Sigmoid colon (tissue), 7 donors: ENCODE results near the gene TOGARAM2. TPM values are rescaled to one million over a fixed set of nuclear protein-coding genes. Genes with fewer than 3 reads are reported as not detected.

Experiments
- DNase-seq: peaks from one replicate; pipeline ENCODE4 v3.0.0-alpha.2; 2019
- H3K27ac ChIP-seq, 4 donors: fragments of 200-600 bp; sonication (generic); one replicate each; pipeline ENCODE4 v1.5.1; 2016 to 2019; ENCODE audit warnings: mild to moderate bottlenecking in 1 of 4
- H3K27me3 ChIP-seq, 3 donors: fragments of 200-600 bp; sonication (generic); one replicate each; pipeline ENCODE4 v1.5.1; 2019; ENCODE audit warnings: mild to moderate bottlenecking in 1 of 3
- H3K36me3 ChIP-seq, 4 donors: fragments of 200-600 bp; sonication (generic); one replicate each; pipeline ENCODE4 v1.5.1; 2016 to 2019
- H3K4me1 ChIP-seq, 4 donors: fragments of 200-600 bp; sonication (generic); one replicate each; pipeline ENCODE4 v1.5.1; 2017 to 2019
- H3K4me3 ChIP-seq, 4 donors: fragments of 200-600 bp; sonication (generic); one replicate each; pipeline ENCODE4 v1.5.1; 2017 to 2019; ENCODE audit warnings: mild to moderate bottlenecking in 2 of 4, moderate library complexity in 1 of 4
- H3K9me3 ChIP-seq, 4 donors: fragments of 200-600 bp in 3 of 4; sonication (generic) in 3 of 4; one replicate each; pipeline versions ENCODE4 v1.5.1 to v1.6.1; 2013 to 2019
- EP300 ChIP-seq, 4 donors: sonication (generic); formaldehyde crosslinking; IDR thresholded peaks; one replicate each; pipeline ENCODE4 v1.6.1; 2017; ENCODE audit warnings: antibody characterized with exemption in 4 of 4
- POLR2A ChIP-seq, 2 donors: fragments of 450-650 bp; IDR thresholded peaks; one replicate each; pipeline ENCODE4 v1.6.1; 2016; ENCODE audit warnings: antibody characterized with exemption in 2 of 2, mild to moderate bottlenecking in 2 of 2, moderate library complexity in 2 of 2
- POLR2AphosphoS5 ChIP-seq, 4 donors: sonication (generic); formaldehyde crosslinking; IDR thresholded peaks; one replicate each; pipeline ENCODE4 v1.6.1; 2017; ENCODE audit warnings: antibody characterized with exemption in 4 of 4
- WGBS, 2 donors: extraction: QIAGEN DNeasy Blood & Tissue Kit; methylation state at CpG; one replicate each; pipeline ENCODE4 v1.1.7; 2013; 5-methylcytosine and 5-hydroxymethylcytosine counted together
- intact Hi-C: fragments of 100-400 bp; cut with DNase I; formaldehyde crosslinking; loops from one replicate; pipeline ENCODE4 v1.15.1; 2023
- polyA plus RNA-seq, 3 donors: library from polyadenylated mRNA; stranded (reverse); fragments of 200-250 nt; gene quantifications; one replicate each; pipeline ENCODE4 v1.2.3, GENCODE V29; 2013
- total RNA-seq, 4 donors: library from RNA; depleted of rRNA; stranded (reverse); fragments of >200 nt; gene quantifications; one replicate each; pipeline ENCODE4 v1.1.0, GENCODE V29; 2016
- TF ChIP-seq, protein P1 (sequence below), 4 experiments: fragments of 450-650 bp in 3 of 4; fragments of 200-600 bp in 1 of 4; IDR thresholded peaks; one replicate each; pipeline ENCODE4 v1.5.1; 2016 to 2019; ENCODE audit warnings: antibody characterized with exemption in 4 of 4, mild to moderate bottlenecking in 3 of 4, moderate library complexity in 2 of 4
- donor health status: healthy with polysubstance abuse.
- donor health status: Bipolar disorder and iron deficiency.
- donor health status: healthy.

Gene TOGARAM2
- total and polyA plus RNA-seq, 7 donors = 0.23 to 3.2 (median 0.82) TPM; not detected in 2

DNA sequence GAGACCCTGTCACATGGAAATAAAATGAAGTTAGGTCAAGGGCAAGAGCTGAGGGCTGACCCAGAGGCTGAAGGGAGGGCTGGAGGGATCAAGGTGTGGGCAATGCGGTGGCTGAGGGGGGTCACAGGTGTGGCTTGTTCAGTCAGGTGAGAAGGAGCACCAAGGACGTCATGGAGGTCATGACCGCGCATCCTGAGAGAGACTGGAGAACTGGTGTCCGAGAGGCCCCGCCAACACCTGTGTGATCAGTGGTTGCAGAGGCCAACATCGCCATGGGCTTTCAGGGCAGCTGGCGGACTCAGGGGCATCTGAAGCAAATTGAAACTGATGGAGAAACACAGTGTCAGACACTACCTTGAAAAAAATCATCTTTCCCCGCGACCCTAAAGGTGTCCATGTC, 13.0 kb downstream of the TOGARAM2 start:
- no peaks in the 10 kb centered on the region for H3K36me3 ChIP-seq
- no peak overlapping the region for H3K4me3 ChIP-seq
- DNase-seq = no peak
- intact Hi-C loops = no loop called here
- no peaks in the 10 kb centered on the region for H3K9me3 ChIP-seq
- WGBS, 2 donors = 89 to 94% methylated on average over 10 of the region's 10 CpGs
- H3K27me3 ChIP-seq = no peaks in the 10 kb centered on the region
- TF ChIP-seq, protein P1, sequence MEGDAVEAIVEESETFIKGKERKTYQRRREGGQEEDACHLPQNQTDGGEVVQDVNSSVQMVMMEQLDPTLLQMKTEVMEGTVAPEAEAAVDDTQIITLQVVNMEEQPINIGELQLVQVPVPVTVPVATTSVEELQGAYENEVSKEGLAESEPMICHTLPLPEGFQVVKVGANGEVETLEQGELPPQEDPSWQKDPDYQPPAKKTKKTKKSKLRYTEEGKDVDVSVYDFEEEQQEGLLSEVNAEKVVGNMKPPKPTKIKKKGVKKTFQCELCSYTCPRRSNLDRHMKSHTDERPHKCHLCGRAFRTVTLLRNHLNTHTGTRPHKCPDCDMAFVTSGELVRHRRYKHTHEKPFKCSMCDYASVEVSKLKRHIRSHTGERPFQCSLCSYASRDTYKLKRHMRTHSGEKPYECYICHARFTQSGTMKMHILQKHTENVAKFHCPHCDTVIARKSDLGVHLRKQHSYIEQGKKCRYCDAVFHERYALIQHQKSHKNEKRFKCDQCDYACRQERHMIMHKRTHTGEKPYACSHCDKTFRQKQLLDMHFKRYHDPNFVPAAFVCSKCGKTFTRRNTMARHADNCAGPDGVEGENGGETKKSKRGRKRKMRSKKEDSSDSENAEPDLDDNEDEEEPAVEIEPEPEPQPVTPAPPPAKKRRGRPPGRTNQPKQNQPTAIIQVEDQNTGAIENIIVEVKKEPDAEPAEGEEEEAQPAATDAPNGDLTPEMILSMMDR (IDR thresholded peaks at IDR 0.05) = no peak
- TF ChIP-seq POLR2AphosphoS5 (IDR thresholded peaks at IDR 0.05) = no peak
- no peak for TF ChIP-seq POLR2A (IDR thresholded peaks at IDR 0.05)
- TF ChIP-seq EP300 (IDR thresholded peaks at IDR 0.05) = no peak
- peaks cover 0 to 67% (median 52%) of the 10 kb centered on the region in 4 donors for H3K4me1 ChIP-seq
- H3K27ac ChIP-seq = peak overlapping the region in 3 of 4 donors; percentile 56 to 84 (median 81)

DNA sequence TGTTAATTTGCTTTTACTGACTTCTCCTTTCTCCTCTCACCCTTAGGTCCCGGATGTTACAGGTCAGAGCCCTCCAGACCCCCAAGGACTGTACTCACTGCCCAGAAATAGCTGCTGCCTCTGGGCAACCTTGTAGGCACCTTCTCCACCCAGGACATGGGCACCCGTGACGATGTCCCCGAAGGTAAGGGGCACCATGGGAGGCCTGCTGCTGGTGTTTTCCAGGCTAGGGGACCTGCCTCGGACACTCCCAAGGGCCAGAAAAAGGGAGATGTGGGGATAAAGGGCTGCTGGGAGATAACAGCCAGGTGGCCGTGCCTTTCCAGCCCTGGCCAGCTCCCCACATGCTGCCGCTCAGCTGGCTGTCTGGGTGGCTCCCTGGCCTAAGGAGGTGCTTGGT, 13.6 kb downstream of the TOGARAM2 start:
- no peak overlapping the region for H3K4me3 ChIP-seq
- 82 to 91% methylated on average over 7 of the region's 7 CpGs for WGBS, 2 donors
- H3K27ac ChIP-seq = peak overlapping the region in 1 of 4 donors; percentile 16
- no peaks in the 10 kb centered on the region for H3K36me3 ChIP-seq
- TF ChIP-seq, protein P1 (IDR thresholded peaks at IDR 0.05) = no peak
- no peak for TF ChIP-seq POLR2A (IDR thresholded peaks at IDR 0.05)
- no peak for TF ChIP-seq EP300 (IDR thresholded peaks at IDR 0.05)
- H3K9me3 ChIP-seq = no peaks in the 10 kb centered on the region
- peaks cover 0 to 61% (median 47%) of the 10 kb centered on the region in 4 donors for H3K4me1 ChIP-seq
- no peaks in the 10 kb centered on the region for H3K27me3 ChIP-seq
- intact Hi-C loops = no loop called here
- DNase-seq = no peak

DNA sequence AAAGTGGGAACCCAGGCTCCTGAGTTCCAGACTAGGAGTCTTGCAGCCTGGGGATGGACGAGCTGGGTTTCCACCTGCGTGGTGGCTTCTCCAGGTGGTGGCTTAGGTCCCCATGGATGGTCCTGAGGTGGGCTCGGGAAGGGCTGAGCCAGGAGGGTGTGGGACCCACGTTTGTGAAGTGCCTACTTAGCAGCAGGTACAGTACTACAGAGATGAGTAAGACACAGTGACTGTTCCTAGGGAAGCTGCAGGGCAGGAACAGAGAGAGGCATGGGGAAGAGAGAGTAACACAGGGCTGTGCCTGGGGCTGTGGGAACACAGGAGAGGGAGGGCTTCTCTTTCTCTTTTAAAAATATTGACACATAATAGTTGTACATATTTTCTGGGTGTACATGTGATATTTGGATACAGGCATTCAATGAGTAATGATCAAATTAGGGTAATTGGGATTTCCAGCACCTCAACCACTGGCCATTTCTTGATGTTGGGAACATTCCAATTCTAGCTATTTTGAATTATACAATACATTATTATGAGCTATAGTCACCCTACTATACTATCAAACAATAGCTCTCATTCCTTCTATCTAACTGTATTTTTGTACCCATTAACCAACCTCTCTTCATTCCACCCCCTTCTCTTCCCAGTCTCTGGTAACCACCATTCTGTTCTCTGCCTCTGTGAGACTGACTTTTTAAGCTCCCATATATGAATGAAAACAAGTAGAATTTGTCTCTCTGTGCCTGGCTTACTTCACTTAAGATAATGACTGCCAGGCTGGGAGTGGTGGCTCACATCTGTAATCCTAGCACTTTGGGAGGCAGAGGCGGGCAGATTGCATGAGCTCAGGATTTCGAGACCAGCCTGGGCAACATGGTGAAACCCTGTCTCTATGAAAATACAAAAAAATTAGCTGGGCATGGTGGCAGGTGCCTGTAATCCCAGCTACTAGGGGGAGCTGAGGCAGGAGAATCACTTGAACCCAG, 15.0 kb downstream of the TOGARAM2 start:
- no peaks in the 10 kb centered on the region for H3K36me3 ChIP-seq
- H3K9me3 ChIP-seq = no peaks in the 10 kb centered on the region
- WGBS, 2 donors = 81 to 82% methylated on average over 6 of the region's 6 CpGs
- TF ChIP-seq, protein P1 (IDR thresholded peaks at IDR 0.05) = no peak
- no peak for TF ChIP-seq POLR2AphosphoS5 (IDR thresholded peaks at IDR 0.05)
- H3K4me1 ChIP-seq = peaks cover 0 to 49% (median 33%) of the 10 kb centered on the region in 4 donors
- H3K4me3 ChIP-seq = no peak overlapping the region
- peak overlapping the region in 2 of 4 donors; percentile 5 to 25 for H3K27ac ChIP-seq
- intact Hi-C loops = no loop called here
- DNase-seq = no peak
- H3K27me3 ChIP-seq = no peaks in the 10 kb centered on the region

DNA sequence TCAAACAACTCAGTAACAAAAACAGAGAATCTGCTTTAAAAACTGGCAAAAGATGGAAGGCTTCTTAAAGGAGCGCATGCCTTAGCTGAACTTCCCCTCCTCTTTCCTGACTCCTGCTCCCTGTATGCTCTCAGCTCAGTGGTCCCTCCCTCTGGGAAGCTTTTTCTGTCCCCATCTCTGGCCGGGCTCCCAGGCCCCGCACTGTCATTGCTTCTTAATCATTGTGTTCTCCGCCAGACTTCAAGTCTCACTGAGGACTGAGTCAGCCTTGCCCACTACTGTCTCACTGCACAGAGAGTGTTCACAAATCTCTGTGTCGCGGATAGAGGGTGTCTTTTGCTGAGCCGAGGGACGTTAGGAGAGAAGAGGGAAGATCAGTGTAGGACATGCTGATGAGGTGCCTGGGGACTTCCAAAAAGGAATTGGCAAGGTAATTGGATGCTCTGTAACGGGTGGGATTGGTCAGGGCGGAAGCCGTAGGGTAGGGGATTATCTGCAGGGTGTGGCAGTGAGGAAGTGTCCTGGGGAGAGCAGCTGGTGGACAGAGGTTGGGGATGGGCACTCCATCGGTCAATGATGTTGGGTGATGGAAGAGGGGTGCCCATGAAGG, 16.2 kb downstream of the TOGARAM2 start:
- WGBS, 2 donors = 76 to 78% methylated on average over 12 of the region's 12 CpGs
- Histone ChIP-seq H3K4me1 (peaks cover 0 to 36% (median 23%) of the 10 kb centered on the region in 4 donors), H3K9me3 (no peaks in the 10 kb centered on the region), H3K27me3 (no peaks in the 10 kb centered on the region), H3K36me3 (no peaks in the 10 kb centered on the region), H3K27ac (no peak overlapping the region), H3K4me3 (no peak overlapping the region)
- TF ChIP-seq EP300 (IDR thresholded peaks at IDR 0.05) = no peak
- TF ChIP-seq POLR2AphosphoS5 (IDR thresholded peaks at IDR 0.05) = no peak
- TF ChIP-seq POLR2A (IDR thresholded peaks at IDR 0.05) = no peak
- TF ChIP-seq, protein P1 (IDR thresholded peaks at IDR 0.05) = no peak
- no peak for DNase-seq
- intact Hi-C loops = no loop called here
